Occipital lobe (tissue), 2 donors: ENCODE results near the gene CPNE4. TPM values are rescaled to one million over a fixed set of nuclear protein-coding genes. Genes with fewer than 3 reads are reported as not detected.

Experiments used
- DNase-seq: peaks from one replicate; lab custom pipeline; 2025; lab: John Stamatoyannopoulos, UW
- total RNA-seq: library from RNA; depleted of rRNA; stranded (reverse); fragments of >200 nt; gene quantifications from one replicate; pipeline ENCODE4 v1.2.3, GENCODE V29; 2014

The CPNE4 gene
- total RNA-seq, 1 donor from 2014 or later: 3.4 TPM

GRCh38 chr3:131701153-131701770 lies 333.6 kb downstream of the CPNE4 start:
- no peak for DNase-seq

- DNase-seq: no peak
Measured at GRCh38 chr3:131699001-131699400, 335.8 kb downstream of the CPNE4 start.

GRCh38 chr3:131694376-131694775 lies 340.4 kb downstream of the CPNE4 start:
- no peak for DNase-seq

- DNase-seq: no peak
Measured at GRCh38 chr3:131692356-131692755, 342.5 kb downstream of the CPNE4 start.

GRCh38 chr3:131690800-131691199 lies 344.0 kb downstream of the CPNE4 start:
- DNase-seq: no peak

GRCh38 chr3:131688370-131688769 lies 346.4 kb downstream of the CPNE4 start:
- DNase-seq: no peak

GRCh38 chr3:131669600-131669999 lies 365.2 kb downstream of the CPNE4 start:
- DNase-seq: no peak

GRCh38 chr3:131658771-131659170 lies 376.0 kb downstream of the CPNE4 start:
- DNase-seq: no peak

GRCh38 chr3:131658115-131658514 lies 376.7 kb downstream of the CPNE4 start:
- DNase-seq: no peak

GRCh38 chr3:131655070-131655690 lies 379.6 kb downstream of the CPNE4 start:
- DNase-seq: no peak

- no peak for DNase-seq
Measured at GRCh38 chr3:131645638-131646037, 389.2 kb downstream of the CPNE4 start.

- DNase-seq: no peak
Measured at GRCh38 chr3:131636266-131636775, 398.5 kb downstream of the CPNE4 start.

- DNase-seq: no peak
Measured at GRCh38 chr3:131630807-131631206, 404.0 kb downstream of the CPNE4 start.

- no peak for DNase-seq
Measured at GRCh38 chr3:131630097-131630496, 404.7 kb downstream of the CPNE4 start.

- no peak for DNase-seq
Measured at GRCh38 chr3:131623431-131623830, 411.4 kb downstream of the CPNE4 start.

- DNase-seq: no peak
Measured at GRCh38 chr3:131622726-131623125, 412.1 kb downstream of the CPNE4 start.

GRCh38 chr3:131620977-131621376 lies 413.8 kb downstream of the CPNE4 start:
- DNase-seq: no peak

GRCh38 chr3:131619821-131620220 lies 415.0 kb downstream of the CPNE4 start:
- no peak for DNase-seq

- no peak for DNase-seq
Measured at GRCh38 chr3:131616719-131617118, 418.1 kb downstream of the CPNE4 start.

GRCh38 chr3:131612745-131613144 lies 422.1 kb downstream of the CPNE4 start:
- no peak for DNase-seq

GRCh38 chr3:131610174-131610573 lies 424.6 kb downstream of the CPNE4 start:
- DNase-seq: no peak

- no peak for DNase-seq
Measured at GRCh38 chr3:131608741-131609140, 426.1 kb downstream of the CPNE4 start.

GRCh38 chr3:131608296-131608695 lies 426.5 kb downstream of the CPNE4 start:
- DNase-seq: no peak
